Fibroblast of skin of abdomen (primary cell): Measurements from ENCODE around the gene CEP44.
"Not testable (repeated sequence)": the region's sequence is repeated elsewhere in the genome, so short reads cannot be mapped to it uniquely, and the experiment has no call there.

Experiments used
- DNase-seq: peaks from one replicate; pipeline ENCODE4 v3.0.0-alpha.2; 2013

The CEP44 gene

GRCh38 chr4:174279433-174280155, 4.1 kb upstream of the CEP44 start:
- no peak for DNase-seq

- DNase-seq, result no peak
Observed at GRCh38 chr4:174281182-174281737, 2.5 kb upstream of the CEP44 start.

- no peak for DNase-seq
Observed at GRCh38 chr4:174281901-174282300, 1.8 kb upstream of the CEP44 start.

- peak; percentile 91 for DNase-seq
Observed at GRCh38 chr4:174282836-174283506, 740 bp upstream of the CEP44 start.

GRCh38 chr4:174284487-174284886, 776 bp downstream of the CEP44 start:
- no peak for DNase-seq

GRCh38 chr4:174286870-174287269, 3.2 kb downstream of the CEP44 start:
- DNase-seq, result no peak

- DNase-seq, result no peak
Observed at GRCh38 chr4:174292473-174292872, 8.8 kb downstream of the CEP44 start.

GRCh38 chr4:174294641-174295040, 10.9 kb downstream of the CEP44 start:
- DNase-seq, result not testable (repeated sequence)

- DNase-seq, result not testable (repeated sequence)
Observed at GRCh38 chr4:174295142-174295541, 11.4 kb downstream of the CEP44 start.

GRCh38 chr4:174303687-174304086, 20.0 kb downstream of the CEP44 start:
- no peak for DNase-seq

GRCh38 chr4:174304664-174305063, 21.0 kb downstream of the CEP44 start:
- no peak for DNase-seq

- DNase-seq, result no peak
Observed at GRCh38 chr4:174305961-174306360, 22.2 kb downstream of the CEP44 start.

GRCh38 chr4:174307694-174308093, 24.0 kb downstream of the CEP44 start:
- DNase-seq, result no peak

GRCh38 chr4:174312993-174313392, 29.3 kb downstream of the CEP44 start:
- no peak for DNase-seq

GRCh38 chr4:174314274-174314673, 30.6 kb downstream of the CEP44 start:
- no peak for DNase-seq

GRCh38 chr4:174314770-174315169, 31.1 kb downstream of the CEP44 start:
- DNase-seq, result peak; percentile 71

- DNase-seq, result no peak
Observed at GRCh38 chr4:174316546-174316945, 32.8 kb downstream of the CEP44 start.

- DNase-seq, result no peak
Observed at GRCh38 chr4:174316954-174317353, 33.2 kb downstream of the CEP44 start.

- DNase-seq, result no peak
Observed at GRCh38 chr4:174317531-174317930, 33.8 kb downstream of the CEP44 start.

GRCh38 chr4:174318829-174319764, 35.4 kb downstream of the CEP44 start:
- DNase-seq, result peak; percentile 34

- no peak for DNase-seq
Observed at GRCh38 chr4:174320494-174321199, 36.9 kb downstream of the CEP44 start.

- peak; percentile 34 for DNase-seq
Observed at GRCh38 chr4:174324236-174324635, 40.5 kb downstream of the CEP44 start.
